Bronchial epithelial cell (primary cell): ENCODE results near the gene LCLAT1. TPM values are rescaled to one million over a fixed set of nuclear protein-coding genes. Genes with fewer than 3 reads are reported as not detected.

Experiments
- DNase-seq: peaks from one replicate; pipeline ENCODE4 v3.0.0-alpha.2; 2010; ENCODE audit warnings: low read depth
- FAIRE-seq: peaks from 2 replicates; lab custom pipeline; 2011; peaks lifted over from hg19 to GRCh38; lab: Jason Lieb, UNC
- H3K27me3 ChIP-seq: 2 replicates; pipeline ENCODE4 v1.5.1; 2011; ENCODE audit warnings: low read length; ENCODE audit not compliant: control insufficient read depth, insufficient read depth
- H3K36me3 ChIP-seq: 2 replicates; pipeline ENCODE4 v1.5.1; 2011; ENCODE audit warnings: low read length; ENCODE audit not compliant: control insufficient read depth, insufficient read depth
- H3K4me3 ChIP-seq: 2 replicates; pipeline ENCODE4 v1.5.1; 2011; ENCODE audit warnings: mild to moderate bottlenecking, low read depth, low read length, control low read depth
- CTCF ChIP-seq: IDR thresholded peaks from 2 replicates; pipeline ENCODE4 v1.5.1; 2011; ENCODE audit warnings: mild to moderate bottlenecking, moderate library complexity, low read length, control low read depth, inconsistent platforms; ENCODE audit not compliant: insufficient read depth, severe bottlenecking
- total RNA-seq: library from RNA; depleted of rRNA; stranded (reverse); fragments of >200 nt; gene quantifications from 2 replicates; pipeline ENCODE4 v1.2.1, GENCODE V29; 2014

LCLAT1 gene
- total RNA-seq, 1 donor from 2014 or later, result 8.7 TPM

- FAIRE-seq, result no peak
- H3K36me3 ChIP-seq, result no peaks in the 10 kb centered on the region
- no peak for DNase-seq
- no peaks in the 10 kb centered on the region for H3K27me3 ChIP-seq
- no peak for TF ChIP-seq CTCF
- no peak overlapping the region for H3K4me3 ChIP-seq
These were observed 29.6 kb downstream of the LCLAT1 start for GRCh38 chr2:30476636-30477035.

GRCh38 chr2:30480703-30481322 lies 33.8 kb downstream of the LCLAT1 start:
- no peak for TF ChIP-seq CTCF
- H3K4me3 ChIP-seq, result no peak overlapping the region
- no peaks in the 10 kb centered on the region for H3K36me3 ChIP-seq
- no peaks in the 10 kb centered on the region for H3K27me3 ChIP-seq
- FAIRE-seq, result no peak
- DNase-seq, result no peak

GRCh38 chr2:30481323-30481800 lies 34.3 kb downstream of the LCLAT1 start:
- FAIRE-seq, result no peak
- no peak overlapping the region for H3K4me3 ChIP-seq
- DNase-seq, result no peak
- no peaks in the 10 kb centered on the region for H3K36me3 ChIP-seq
- no peak for TF ChIP-seq CTCF
- no peaks in the 10 kb centered on the region for H3K27me3 ChIP-seq

- TF ChIP-seq CTCF, result no peak
- no peak for DNase-seq
- no peak overlapping the region for H3K4me3 ChIP-seq
- no peaks in the 10 kb centered on the region for H3K36me3 ChIP-seq
- H3K27me3 ChIP-seq, result no peaks in the 10 kb centered on the region
- no peak for FAIRE-seq
These were observed 35.0 kb downstream of the LCLAT1 start for GRCh38 chr2:30482011-30482410.

GRCh38 chr2:30484145-30484544 lies 37.1 kb downstream of the LCLAT1 start:
- no peak for FAIRE-seq

More at GRCh38 chr2:30484145-30484544, 37.1 kb downstream of the LCLAT1 start:
- Histone ChIP-seq H3K36me3 (no peaks in the 10 kb centered on the region), H3K4me3 (no peak overlapping the region), H3K27me3 (no peaks in the 10 kb centered on the region)
- no peak for DNase-seq
- no peak for TF ChIP-seq CTCF
